Activated CD4-positive, alpha-beta T cell treated with anti-CD3 and anti-CD28 coated beads, Interleukin-2, amount 50 U/mL, for 24 hours (primary cell): ENCODE data around the gene NEK11.
"Not testable (repeated sequence)": the region's sequence is repeated elsewhere in the genome, so short reads cannot be mapped to it uniquely, and the experiment has no call there.

Experiments
- DNase-seq, 2 donors: peaks; one replicate each; pipeline ENCODE4 v3.0.0-alpha.2; 2020; ENCODE audit warnings: low read depth in 1 of 2, low spot score in 1 of 2

Gene NEK11

DNA sequence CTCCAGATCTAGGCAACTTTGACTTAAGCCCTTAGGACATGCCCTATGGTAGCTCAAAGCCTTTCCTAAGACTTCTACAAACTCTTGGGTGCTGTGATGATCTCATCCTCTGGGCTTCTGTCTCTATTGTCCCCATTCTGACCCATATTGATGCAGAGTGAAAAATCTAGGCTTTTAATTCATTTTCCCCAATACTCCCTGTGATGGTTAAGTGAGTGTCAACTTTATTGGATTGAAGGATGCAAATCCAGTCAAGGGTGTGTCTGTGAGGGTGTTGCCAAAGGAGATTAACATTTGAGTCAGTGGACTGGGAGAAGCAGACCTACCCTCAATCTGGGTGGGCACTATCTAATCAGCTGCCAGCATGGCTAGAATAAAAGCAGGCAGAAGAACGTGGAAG lies 257.6 kb downstream of the NEK11 start:
- no peak for DNase-seq

DNA sequence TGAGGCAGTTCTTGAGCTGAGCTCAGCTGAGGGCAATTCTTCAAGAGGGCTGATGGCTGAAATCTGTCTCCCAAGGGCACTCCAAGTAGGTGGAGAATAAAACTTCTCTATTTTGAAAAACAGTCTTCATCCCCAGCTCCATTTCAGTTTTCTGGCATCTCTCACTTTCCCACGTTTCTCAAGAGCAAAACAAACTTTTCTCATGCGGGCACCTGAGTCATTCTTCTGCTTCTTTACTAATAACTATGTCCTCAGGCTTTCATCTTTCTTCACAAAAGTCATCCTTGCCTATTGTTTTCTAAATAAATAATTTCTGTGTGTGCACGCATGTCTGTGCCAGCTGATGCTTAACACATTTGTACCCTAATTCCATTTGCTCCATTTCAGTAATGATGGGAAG lies 258.8 kb downstream of the NEK11 start:
- no peak for DNase-seq

DNA sequence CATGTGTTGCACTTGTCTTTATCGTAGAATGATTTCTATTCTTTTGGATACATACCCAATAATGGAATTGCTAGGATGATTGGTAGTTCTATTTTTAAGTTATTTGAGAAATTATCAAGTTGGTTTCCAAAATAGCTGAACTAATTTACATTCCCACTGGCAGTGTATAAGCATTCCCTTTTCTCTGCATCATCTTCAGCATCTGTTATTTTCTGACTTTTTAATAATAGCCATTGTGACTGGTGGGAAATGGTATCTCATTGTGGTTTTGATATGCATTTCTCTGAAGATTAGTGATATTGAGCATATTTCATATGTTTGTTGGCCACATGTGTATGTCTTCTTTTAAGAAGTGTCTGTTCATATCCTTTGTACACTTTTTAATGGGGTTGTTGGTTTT lies 273.2 kb downstream of the NEK11 start:
- no peak for DNase-seq

DNA sequence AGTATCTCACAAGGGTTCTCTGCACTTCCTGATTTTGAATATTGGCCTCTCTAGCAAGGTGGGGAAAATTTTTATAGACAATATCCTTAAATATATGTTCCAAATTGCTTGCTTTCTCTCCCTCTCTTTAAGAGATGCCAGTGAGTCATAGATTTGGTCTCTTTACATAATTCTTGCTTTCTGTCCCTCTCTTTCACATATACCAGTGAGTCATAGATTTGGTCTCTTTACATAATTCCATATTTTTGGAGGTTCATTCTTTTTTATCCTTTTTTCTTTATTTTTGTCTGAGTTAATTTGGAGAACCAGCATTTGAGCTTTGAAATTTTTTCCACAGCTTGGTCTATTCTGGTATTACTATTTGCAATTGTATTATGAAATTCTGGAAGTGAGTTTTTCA lies 277.2 kb downstream of the NEK11 start:
- DNase-seq: no peak

DNA sequence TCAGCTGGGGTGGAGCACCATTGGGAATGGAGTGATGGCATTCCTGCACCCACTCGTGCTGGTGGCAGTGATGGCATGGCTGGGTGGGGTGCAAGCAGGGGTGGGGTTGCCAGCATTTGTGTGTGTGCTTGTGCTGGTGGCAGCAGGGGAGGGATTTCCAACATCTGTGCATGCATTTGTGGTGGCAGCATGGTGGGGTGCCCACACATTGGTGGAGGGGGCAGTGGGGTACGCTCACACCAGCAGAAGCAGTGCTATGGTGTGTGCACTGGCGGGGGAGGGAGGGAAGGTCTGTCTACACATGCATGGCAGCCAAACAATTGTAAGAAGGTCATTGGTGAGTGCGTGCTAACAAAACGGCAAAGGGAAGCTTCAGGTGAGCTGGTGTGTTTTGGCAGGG lies 278.2 kb downstream of the NEK11 start:
- DNase-seq: no peak

DNA sequence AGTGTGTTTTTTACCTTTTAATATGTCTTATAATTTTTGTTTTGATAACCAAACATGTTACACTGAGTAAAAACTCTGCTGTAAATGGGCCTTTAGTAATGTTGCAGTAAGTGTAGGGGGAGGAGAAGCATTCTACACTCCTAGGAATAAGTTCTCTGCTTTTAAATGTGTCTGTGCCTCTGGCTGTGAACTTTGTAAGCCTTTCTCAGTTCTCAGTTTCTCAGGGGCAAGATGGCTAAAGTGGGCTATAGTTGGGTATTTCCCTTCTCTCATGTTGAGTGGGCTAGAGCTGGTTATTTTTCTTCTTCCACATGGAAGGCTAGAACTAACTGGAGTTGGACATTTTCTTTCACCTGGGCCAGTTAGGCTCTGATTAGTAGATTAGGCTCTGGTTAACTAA lies 279.6 kb downstream of the NEK11 start:
- DNase-seq: no peak

DNA sequence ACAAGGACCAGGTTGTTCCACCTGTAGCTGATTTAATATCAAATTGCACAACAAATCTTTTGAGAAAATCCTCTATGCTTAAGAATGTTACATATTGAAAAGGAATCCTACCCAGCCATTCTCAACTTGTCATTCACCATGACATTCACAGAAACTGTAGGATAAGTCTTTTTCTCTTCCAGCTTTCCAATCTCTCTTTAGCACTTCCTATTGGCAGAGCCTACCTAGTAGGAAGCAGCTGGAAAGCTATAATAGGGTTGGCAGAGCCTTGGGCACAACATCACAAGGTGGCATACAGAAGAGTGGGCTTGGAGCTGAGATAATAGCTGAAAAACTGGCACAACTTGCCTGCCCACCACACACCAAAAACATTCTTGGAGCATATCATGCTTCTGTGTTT lies 287.6 kb downstream of the NEK11 start:
- no peak for DNase-seq

DNA sequence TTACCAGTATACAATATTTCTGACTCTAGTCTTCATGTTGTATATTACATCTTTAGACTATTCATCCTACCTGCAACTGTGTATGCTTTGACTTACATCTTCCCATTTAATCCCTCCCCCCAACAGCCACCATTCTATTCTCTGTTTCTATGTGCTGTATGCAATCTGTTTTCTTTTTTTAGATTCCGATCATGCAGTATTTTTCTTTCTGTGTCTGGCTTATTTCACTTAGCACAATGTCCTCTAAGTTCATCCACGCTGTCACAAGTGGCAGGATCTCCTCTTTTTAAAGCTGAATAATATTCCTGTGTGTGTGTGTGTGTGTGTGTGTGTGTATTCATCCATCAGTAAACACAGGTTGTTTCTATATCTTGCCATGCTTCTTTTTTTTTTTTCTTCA lies 288.5 kb downstream of the NEK11 start:
- no peak for DNase-seq

DNA sequence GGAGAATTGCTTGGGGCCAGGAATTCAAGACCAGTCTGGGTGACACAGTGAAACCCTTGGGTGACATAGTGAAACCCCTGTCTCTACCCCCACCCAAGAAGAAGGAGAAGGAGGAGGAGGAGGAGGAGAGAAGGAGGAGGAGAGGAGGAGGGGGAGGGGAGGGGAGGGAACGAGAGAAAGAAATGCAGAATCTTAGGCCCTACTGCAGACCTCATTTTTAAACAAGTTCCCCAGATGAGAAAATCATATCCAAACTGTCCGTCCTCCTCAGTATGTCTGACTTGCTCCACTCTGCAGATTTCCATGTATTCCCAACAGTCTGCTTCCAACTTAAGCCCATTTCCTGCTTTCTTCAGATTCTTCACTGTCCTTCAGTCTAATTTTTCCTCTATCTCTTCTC lies 291.0 kb downstream of the NEK11 start:
- no peak for DNase-seq

DNA sequence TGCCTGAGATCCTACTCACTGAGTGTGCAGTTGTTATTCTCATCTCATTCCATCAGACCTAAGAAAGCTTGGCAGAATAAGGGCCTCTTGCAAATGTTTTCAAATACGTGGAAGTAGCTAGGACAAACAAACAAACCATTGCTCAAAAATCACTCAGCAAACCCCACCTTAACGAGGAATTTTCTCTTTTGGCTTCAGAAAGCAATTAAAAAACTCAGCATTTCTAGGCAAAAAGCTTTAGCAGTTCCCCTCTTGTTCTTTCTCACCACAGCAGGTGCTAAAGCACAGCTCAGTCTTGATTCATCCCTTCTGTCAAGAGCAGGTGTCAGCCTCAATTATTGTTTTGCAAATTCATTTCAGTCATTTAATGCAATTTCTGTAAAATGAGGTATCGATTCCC lies 296.3 kb downstream of the NEK11 start:
- DNase-seq: no peak

DNA sequence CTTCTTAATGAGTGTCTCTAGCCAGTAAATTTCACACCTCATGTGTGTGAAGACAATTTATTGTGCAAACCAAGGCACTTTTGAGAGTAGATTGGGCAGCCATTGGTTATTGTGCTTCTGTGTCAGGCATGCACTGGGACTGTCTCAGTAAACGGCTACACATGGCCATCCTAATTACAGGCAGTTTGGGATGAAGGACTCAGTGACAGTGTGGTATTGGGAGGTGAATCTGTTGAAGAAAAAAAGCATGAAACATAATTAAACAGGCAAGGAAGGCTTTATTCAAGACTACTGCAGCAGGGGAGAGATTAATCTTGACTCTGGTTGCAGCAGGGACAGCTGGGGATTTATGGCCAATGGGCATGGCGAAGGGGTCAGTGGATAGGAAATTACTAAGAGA lies 297.1 kb downstream of the NEK11 start:
- no peak for DNase-seq

DNA sequence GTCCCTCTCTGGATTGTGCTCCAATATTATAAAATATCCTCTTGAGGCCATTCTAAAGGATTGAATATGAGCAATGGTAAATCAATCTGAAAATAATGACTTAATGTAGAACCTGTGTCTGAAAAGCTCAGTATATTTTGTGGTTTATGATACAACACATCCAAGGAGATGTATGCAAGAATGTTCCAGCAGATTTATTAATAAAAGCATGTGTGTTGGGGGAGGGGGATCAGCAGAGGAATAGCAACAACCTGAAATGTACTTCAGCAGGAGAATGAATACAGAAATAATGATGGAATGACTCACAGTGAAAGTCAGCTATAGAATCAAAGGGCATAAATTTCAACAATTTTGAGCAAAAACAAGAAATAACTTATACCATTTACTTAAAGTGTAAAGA lies 298.2 kb downstream of the NEK11 start:
- DNase-seq: no peak

DNA sequence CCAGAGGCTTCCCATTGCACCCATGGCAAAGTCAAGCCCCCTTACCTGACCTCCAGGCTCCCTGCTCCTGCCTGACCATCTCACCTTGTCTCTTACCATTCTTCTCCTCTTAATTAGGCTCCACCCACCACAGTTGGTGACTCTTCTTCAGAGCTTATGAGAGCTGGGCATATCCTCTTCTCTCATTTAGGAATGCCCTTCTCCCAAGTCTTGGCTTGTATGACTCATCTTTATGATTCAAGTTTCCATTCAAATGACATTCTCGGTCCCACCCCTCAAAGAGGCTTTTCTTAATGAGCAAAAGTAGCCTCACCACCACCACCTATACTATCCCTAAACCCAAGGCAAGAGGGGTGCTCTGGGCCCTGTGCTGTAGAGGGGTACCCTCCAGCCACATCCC lies 299.6 kb downstream of the NEK11 start:
- DNase-seq: no peak

DNA sequence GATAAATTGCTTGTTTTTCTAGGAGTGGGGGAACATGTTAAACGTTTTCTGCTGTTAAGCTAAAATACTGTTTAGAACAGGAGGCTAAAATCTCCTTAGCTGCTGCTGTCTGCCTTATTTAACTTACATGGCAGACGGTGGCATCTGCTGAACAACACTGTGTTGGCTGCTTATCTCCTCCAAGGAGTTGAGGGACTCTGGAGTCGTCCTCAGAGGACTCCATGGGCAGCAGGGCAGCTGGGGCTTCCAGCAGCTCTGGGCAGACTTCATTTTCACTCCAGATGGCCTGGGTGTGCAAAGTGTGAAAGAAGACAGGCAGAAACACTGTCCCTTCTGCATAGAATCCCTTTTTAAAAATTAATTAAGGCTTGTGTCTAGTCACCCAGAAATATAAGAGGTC lies 302.0 kb downstream of the NEK11 start:
- DNase-seq: no peak

DNA sequence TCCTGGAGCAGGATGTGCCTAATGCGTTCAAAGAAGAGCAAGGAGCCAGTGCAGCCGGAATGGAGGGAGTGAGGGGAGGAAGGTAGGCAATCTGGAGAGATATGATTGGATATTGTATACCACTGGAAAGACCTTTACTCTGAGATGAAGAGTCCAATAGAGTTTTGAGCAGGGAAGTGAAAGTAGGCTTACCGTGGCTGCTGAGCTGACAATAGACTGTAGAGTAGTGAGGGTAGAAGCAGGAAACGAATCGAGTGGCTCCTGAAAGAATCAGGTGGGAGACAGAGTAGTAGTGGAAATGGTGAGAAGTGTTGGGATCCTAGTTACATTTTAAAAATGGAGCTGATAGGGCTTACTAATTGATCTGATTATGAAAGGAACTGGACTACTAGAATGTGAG lies 303.1 kb downstream of the NEK11 start:
- no peak for DNase-seq

DNA sequence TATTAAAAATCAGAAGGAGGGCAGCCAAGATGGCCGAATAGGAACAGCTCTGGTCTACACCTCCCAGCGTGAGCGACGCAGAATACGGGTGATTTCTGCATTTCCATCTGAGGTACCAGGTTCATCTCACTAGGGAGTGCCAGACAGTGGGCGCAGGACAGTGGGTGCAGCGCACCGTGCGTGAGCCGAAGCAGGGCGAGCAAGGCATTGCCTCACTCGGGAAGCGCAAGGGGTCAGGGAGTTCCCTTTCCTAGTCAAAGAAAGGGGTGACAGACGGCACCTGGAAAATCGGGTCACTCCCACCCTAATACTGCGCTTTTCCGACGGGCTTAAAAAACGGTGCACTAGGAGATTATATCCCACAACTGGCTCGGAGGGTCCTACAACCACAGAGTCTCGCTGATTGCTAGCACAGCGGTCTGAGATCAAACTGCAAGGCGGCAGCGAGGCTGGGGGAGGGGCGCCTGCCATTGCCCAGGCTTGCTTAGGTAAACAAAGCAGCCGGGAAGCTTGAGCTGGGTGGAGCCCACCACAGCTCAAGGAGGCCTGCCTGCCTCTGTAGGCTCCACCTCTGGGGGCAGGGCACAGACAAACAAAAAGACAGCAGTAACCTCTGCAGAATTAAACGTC lies 304.9 kb downstream of the NEK11 start:
- not testable (repeated sequence) for DNase-seq

DNA sequence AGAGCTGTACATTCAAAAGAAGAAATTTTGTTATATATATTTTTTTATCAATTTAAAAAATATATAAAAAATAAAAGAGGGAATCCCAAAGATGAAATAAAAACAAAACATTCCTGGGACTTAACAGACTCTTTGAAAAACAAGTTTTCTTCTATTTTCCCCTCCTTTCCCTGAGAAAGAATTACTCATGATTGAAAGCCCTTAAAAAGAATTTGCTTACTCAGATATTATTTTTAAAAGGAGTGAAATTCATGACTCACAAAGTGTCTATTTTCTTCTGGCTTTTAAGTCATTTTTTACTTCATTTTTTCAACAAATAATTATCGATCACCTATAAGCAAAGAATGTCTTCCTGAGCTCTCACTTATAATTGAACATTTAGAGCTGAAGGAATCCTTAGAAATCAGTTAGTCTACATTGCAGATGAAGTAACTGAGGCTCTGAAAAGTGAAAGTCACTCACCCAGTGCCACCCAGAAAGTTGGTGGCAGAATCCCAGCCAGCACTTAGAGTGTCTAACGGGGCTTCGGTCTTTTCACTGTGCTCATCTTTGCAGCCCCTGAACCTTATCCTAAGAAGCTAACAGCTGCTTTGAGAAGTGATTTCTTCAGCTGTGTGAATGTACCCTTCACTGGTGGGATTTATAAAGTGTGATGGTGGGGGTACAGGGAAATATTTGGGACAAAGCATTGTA lies 312.4 kb downstream of the NEK11 start:
- DNase-seq: no peak

DNA sequence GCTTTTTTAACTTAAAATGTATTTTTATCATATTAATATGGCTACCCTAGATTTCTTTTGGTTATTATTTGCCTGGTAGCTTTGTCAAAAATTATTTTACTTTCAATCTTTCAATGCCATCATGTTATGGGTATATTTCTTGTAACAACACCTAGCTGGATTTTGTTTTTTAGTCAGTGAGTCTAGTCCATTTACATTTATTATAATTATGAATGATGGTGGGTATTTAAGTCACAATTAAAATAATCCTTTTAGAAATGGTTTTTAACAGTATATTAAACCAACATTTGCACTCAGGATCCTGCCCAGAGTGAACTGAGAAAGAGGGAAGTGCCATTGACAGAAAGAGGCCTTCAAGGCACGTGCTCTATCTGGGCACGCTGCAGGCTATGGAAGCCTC lies 315.1 kb downstream of the NEK11 start:
- DNase-seq: no peak

DNA sequence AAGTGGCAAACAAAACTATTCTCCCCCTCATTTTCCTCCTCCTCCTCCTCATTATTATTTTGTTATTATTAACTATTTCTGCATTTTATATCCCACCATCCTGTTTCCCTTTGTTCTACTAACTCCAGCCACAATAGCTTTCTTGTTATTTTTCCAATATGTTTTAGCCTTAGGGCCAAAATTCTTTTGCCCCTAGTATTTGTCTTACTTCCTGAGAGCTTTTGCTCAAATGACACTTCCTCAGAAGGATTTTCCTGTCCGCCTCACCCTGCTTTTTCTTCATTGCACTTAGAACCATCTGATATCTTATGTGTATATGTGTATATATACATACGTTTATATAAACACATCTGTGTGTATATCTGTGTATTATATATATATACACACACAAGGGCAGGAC lies 322.2 kb downstream of the NEK11 start:
- DNase-seq: no peak

DNA sequence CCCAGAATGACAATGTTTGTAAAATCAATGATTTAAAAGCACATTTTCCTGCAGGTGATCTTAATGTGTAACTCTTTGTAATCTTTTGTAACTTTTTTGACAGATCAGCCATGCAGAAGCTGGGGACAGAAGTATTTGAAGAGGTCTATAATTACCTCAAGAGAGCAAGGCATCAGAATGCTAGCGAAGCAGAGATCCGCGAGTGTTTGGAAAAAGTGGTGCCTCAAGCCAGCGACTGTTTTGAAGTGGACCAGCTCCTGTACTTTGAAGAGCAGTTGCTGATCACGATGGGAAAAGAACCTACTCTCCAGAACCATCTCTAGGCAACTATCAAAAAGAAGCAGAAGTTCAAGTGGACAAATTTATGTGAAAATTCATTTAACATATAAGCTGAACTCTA lies 322.8 kb downstream of the NEK11 start:
- no peak for DNase-seq

DNA sequence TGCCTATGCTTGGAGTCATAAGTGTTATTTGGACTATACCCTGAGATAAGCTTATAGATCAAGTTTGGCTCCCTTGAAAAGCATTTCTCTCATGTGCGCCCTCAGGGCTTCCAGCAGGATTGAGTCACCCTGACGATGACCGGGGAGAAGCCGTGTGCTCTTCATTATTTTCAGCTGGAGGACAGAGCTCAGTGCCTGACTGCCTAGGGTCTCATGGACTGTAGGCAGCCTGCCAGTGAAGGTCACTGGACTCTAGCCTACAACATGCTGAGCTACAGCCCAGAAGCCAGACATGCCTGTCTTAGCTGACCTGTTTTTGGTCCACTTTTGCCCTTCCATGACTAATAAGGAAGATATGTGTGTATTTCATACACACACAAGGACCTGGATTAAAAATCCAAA lies 323.3 kb downstream of the NEK11 start:
- DNase-seq: no peak

DNA sequence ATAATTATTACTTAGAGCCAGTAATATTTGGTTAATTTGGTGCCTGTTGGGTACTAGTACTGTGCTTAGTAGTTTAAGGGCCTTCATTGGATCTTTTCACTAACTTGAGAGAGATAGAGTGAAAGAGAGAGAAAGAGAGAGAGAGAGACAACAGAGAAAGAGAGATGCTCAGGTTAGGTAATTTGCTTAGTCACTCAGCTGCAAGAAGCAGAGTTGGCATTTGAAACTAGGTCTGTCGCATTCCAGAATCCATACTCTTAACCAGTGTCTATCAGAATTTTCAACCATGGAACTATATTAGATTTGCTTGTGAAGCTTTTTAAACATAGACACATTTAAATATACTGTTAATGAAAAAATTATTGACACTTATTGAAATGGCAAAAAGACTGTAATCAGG lies 323.8 kb downstream of the NEK11 start:
- no peak for DNase-seq
